HG03439 (cell line): ENCODE results near the gene MMP23B.
"Not testable (repeated sequence)": the region's sequence is repeated elsewhere in the genome, so short reads cannot be mapped to it uniquely, and the experiment has no call there.

ENCODE experiments used
- ATAC-seq: cut with Tn5 transposase; IDR thresholded peaks from one replicate; pipeline ENCODE4 v1.9.1; 2021; ENCODE audit warnings: mild to moderate bottlenecking, moderate library complexity; ENCODE audit not compliant: unreplicated experiment

Gene MMP23B

DNA sequence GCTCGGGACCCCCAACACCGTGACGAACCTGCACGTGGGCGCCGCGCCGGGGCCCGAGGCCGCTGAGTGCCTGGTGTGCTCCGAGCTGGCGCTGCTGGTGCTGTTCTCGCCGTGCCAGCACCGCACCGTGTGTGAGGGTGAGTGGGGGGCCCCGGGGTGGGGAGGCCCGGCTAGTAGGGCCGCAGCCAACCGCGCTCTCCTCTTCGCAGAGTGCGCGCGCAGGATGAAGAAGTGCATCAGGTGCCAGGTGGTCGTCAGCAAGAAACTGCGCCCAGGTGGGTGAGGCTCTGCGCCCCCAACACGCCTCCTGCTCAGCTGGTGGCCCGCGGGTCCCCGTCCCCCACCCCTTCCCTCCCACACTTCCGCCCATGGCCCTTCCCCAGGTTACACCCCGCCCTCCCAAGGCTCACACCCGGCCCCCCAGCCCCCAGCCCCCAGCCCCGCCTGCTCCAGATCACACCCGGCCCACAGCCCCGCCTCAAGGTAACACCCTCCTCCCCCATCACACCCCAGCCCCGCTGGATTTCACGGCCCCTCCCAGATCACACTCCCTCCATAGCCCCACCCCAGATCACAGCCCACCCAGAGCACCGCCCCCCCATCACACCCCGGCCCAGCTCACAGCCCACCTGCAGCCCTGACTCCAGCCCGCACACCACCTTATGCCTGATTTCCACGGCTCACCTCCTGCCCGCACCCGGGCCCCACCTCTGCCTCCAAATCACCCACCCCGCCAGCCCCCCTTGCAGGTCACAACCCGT lies 2.4 kb upstream of the MMP23B start:
- no peak for ATAC-seq

DNA sequence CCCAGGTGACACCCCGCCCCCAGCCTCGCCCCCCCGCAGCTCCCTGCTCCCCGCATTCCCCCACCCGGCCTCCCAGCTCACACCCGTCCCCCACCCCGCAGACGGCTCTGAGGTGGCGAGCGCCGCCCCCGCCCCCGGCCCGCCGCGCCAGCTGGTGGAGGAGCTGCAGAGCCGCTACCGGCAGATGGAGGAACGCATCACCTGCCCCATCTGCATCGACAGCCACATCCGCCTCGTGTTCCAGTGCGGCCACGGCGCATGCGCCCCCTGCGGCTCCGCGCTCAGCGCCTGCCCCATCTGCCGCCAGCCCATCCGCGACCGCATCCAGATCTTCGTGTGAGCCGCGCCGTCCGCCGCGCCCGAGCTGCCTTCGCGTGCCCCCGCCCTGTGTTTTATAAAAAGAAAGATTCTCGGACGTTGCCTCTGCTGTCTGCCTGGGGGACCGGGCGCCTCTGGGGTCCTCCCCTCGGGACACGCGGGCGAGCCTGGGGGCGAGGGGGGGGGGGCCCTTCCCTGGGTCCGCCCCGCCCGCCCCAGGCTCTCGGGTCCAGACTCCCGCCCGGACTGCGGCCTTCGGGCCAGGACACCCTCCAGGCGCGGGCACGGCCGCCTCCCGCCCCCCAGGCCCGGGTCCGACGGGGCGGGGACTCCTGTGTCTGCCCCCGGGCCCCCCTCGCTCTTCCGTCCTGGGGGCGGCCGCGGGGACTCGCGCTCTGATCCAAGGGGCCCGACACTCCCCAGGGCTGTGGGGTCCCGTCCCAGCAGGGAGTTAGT lies 1.6 kb upstream of the MMP23B start:
- ATAC-seq, result peak; percentile 59

DNA sequence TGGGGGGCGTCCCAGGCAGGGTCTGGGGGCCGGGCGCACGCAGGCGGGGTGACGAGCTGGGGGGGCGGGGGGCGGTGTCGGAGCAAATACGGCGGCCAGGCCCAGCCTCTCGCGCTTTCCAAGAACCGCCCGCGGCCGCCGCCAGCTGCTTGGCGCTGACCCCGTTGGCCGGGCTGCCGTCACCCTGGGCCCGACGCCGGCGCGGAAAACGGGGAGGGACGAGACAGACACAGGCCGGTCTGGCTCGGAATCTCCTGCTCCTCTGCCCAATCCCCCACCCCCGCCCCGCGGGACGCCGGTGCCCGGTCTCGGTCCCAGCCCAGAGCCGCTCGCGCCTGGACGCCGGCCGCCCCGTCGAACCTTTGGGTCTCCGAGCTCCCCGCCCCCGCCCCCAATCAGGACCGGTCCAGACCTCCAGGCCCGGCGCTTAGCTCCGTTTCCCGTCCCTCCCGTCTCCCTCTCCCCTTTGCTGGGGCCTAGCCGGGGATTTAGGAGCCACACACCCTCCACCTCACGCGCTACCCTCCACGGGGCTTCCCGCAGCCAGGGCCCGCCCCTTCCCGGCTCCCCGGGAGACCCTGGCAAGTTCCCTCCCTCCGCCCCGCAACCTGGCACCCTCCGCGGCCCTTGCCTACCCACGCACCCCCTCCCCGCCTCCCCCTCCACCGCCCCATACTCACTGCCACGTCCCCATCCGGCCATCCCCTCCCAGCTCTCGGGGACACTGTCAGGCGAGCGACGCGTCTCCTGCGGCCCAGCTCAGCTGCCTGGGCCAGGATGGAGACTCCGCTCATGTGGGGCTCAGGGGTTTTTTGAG lies 800 bp upstream of the MMP23B start:
- ATAC-seq, result no peak

DNA sequence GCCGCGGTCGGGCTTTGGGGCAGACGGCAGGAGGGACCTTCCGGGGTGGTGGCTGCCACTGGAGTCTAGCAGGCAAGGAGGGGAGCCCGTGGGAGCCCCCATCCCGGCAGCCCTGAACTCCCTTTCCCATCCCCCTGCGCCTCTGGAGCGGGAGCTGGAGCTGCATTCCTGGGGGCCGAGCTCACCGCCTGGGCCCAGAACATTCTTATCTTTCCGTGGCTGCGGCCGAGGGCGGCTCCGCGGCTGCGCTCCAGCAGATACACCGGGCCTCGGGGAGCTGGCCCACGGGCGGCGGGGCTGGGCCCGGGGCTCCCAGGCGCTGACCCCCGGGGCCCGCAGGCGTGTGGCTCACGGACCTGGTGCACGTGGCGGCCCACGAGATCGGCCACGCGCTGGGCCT lies 1.4 kb downstream of the MMP23B start:
- ATAC-seq, result not testable (repeated sequence)

DNA sequence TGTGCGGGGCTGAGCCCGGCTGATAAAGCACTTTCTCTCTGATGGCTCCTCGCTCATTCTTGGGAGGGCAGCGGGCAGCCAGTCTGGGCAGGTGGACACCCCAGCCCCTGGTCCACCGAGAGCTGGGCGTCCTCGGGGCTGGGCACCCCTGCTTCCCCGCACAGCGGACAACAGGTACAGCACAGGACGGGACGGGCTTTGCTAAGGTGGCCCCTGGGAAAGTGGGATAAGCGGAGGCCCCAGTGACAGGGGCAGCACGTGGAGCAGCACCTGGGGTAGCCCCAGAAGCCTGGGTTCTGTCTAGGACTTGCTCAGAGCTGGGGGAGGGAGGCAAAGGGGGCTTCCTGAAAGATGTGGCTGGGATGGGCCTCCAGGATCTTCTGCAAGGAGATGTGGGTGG lies 2.6 kb downstream of the MMP23B start:
- not testable (repeated sequence) for ATAC-seq

DNA sequence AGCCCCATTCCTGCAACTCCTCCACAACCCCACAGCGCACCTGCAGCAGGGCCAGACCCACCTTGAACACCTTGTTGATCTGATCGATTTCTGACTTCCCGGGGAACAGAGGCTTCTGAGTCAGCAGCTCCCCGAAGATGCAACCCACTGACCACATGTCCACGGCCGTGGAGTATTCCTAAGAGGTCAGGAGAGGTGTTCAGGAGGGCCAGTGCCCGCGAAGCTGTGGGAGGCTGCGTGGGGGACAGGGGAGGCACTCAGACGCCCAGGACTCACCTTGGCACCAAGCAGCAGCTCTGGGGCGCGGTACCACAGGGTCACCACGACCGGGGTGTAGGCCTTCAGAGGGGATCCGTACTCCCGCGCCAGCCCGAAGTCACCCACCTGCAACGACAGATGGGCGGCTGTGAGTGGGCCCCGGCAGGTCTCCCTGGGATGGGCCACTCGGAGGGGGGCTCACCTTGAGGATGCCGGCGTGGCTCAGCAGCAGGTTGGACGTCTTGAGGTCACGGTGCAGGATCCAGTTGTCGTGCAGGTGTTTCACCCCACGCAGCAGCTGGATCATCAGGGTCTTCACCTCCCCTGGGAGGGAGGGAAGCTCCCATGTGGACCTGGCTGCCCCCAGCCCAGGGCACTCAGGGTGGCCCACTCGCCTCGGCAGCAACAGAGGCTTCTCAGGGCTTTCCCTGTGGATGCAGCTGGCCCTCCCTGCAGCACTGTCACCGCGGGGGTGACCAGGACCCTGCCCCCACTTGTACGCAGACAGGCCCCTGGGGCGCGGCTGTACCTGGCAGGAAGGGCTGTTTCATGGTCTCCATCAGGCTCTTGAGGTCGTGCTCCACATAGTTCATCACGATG lies 4.9 kb downstream of the MMP23B start:
- not testable (repeated sequence) for ATAC-seq

DNA sequence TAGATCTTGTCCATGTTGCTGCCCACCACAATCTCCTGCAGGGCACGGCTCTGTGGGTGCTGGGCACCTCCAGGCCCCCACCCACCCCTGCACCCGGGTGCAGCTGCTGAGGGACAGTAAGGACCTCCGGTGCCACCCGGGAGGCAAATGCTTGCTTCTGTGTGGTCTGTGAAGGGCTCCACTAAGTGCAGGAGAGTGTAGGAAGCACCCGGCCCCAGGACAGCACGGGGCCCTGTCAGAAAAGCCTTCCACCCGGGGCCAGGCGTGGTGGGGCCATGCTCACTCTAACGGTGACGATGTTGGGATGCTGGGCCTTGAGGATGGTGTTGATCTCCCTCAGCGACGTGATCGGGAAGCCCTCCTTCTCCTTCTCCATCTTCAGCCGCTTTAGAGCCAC lies 5.5 kb downstream of the MMP23B start:
- not testable (repeated sequence) for ATAC-seq

DNA sequence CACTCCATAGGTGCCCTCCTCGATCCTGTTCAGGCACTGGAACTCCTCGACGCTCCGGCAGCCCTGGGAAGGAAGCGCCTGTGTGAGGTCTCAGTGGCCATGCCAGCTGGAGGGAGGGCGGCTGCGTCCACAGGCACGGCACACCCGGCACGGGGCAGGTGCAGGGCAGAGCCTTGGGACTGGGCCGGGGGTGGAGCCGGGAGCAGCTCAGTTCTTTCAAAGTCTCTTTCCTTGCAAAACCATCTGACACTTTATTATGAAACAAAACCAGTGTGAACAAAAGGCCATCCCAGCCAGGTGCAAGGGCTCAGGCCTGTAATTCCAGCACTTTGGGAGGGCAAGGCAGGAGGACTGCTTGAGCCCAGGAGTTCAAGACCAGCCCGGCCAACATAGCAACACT lies 6.6 kb downstream of the MMP23B start:
- not testable (repeated sequence) for ATAC-seq

DNA sequence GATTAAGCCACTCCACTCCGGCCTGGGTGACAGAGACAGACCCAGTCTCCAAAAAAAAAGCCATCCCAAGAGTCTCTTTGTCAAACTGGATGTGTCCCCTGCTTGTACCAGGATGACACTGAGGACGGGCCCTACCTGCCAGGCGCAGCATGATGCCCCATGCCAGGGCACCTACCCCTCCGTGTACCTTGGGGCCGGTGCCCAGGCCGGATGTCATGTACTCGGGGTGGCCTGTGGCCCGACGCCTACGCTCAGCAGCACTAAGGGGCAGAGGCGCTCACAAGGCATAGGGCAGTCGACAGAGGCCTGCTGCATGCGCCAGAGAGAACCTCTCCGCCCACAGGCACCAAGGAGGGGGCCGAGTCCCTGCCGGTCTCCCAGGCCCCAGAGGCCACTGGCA lies 7.4 kb downstream of the MMP23B start:
- not testable (repeated sequence) for ATAC-seq

DNA sequence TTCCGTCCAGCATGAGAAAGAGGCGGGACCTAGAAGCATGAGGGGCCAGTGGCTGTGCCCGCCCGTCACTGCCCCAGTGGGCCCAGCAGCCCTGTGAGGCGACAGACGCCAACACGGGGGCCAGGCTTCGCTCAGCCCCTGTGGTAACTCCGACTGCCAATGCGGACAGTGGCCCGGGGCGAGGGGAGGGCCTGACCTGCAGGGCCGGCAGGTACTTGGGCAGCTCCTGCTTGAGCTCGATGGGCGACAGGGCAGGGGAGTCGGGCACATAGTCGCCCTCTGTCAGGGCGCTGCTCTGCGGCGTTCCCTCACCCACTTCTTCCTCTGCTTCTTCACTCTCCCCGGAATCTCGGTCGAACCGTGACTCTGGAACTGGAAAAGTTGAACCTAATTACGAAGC lies 8.1 kb downstream of the MMP23B start:
- not testable (repeated sequence) for ATAC-seq

DNA sequence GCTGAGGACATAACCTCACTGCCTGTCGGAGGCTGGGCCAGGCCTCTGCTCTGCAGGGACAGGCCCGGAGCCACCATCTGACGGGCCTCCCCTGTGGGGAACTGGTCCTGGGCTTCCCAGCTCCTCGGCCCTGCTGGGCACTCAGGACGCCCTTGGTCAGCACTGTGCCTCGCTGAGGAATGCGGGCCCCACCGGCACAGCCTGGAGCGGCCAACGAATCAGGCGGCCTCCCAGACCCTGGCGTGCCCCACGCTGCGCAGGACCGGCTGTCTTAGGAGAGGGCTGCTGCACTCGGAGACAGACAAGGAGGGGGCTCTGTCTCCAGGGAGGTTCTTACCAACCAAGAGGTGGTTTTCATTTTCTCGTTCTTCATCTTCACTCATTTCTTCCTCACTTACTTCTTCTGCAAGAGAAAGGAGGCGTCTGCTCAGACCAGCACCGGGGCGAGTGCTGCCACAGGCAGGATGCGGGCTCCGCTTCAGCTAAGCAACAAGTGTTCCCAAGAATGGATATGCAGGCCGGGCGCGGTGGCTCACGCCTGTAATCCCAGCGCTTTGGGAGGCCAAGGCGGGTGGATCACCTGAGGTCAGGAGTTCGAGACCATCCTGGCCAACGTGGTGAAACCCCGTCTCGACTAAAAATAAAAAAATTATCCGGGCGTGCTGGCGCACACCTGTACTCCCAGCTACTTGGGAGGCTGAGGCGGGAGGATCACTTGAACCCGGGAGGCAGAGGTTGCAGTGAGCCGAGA lies 8.9 kb downstream of the MMP23B start:
- not testable (repeated sequence) for ATAC-seq

DNA sequence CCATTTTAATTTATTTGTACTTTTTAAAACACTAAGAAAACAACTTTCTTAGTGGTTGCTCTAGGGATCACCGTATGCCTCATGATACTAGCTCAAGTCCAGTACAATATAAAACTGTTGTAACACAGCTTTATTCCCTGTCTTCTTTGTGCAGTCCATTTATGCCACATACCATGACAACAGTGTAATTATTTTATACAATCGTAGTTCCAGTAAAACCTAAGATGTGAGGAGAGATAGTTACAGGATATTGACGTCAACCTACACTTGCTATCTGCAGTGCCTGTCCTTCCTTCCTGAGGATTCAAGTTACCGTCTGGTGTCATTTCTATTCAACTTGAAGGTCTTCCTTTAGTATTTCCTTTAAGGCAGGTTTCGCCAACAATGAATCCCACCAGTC lies 14.4 kb downstream of the MMP23B start:
- ATAC-seq, result not testable (repeated sequence)

DNA sequence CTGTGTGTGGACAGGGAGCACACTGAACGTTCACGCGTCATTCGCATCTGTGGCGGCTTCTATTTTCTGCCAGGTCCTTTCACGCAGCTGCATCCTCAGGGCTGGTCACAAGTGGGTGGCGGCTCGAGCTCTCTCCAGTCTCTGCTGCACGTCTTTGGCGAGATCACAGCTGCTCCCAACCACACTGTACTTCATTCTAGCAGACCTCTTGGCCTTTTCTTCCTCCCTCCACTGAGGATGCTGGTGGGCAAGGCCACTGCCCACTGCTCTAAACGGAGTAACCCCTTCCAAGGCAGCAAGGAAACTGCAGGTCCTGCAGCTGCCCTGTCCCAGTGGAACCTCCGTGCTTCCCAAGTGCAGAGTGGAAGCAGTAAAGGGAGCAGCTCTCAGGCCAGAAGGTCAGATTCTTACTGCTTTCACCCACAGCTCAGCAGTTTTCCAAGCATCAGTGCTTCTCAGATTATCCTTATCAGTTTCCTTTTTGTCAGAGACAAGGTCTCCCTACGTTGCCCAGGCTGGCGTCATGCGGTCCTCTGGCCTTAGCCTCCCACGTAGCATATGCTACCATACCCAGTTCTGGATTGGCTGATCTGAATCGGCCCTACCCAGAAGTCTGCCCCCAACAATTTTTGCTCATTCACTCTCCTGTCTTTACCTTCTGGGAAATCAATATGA lies 15.7 kb downstream of the MMP23B start:
- ATAC-seq, result not testable (repeated sequence)

DNA sequence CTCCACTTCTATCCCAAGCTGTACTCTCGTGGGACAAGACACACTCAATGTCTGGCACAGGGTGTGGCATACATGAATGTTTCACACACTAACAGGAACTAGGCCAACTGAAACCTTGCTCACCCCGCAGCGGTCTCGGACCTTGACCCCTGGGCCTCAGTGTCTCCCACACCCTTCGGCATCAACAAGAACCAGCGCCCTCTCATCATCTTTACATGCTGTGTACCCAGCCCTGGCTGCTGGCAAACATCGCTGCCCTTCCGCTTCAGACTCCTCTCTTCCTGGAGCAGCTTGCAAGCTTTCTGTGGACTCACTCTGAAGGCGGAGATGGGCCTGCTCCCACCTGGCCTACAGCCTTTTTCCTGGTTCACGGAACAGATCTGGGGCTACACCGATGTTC lies 16.3 kb downstream of the MMP23B start:
- ATAC-seq, result not testable (repeated sequence)

DNA sequence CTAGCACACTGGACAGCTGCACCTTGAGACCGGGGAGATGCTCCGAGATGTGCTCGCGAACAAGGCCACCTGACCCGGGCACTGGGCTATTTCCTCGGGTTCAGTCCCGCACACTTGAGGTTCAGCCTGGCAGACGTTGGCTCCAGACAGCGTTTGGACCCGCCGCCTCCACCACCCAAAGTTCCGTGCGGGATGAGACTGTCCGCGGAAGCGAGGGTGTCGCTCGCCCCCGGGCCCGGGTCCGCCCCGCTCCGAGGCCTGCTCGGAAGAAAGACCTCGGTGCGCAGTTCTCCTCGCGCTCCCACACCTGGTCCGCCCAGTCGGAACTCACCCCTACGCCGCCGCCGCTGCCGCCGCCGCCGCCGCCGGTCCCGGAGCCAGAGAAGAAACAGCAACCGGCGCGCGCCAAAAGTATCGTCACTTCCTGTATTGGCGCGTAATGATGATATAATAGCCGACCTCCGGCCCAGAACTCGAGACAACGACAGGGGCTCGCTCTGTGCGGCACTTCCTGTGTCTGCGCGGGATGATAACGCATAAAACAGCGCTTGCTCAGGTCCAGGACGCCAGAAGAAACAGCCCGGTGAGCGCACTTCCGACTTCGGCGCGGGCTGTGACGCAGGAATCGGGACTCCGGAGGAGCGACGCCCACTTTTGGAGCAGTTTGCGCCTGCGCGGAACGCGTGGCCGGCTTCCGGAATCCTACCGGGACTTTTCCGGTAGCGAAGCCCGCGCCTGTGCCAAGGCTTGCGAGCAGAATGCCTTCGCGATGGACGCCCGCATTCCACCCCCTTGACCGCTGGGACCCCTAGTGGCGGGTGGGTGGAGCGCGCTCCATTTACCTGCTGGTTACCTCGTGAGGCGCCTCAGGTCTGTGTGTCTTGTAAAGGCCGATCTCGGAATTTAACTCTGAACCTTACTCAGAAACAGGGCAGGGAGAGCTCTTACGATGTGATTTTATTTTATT lies 26.9 kb downstream of the MMP23B start, which contains the start of gene CDK11B:
Gene CDK11B (minus strand): TSS at position 422 of the 967 bp plus-strand sequence. CDS start 1,519 bp downstream, outside the sequence.
- ATAC-seq, result peak; percentile 73

DNA sequence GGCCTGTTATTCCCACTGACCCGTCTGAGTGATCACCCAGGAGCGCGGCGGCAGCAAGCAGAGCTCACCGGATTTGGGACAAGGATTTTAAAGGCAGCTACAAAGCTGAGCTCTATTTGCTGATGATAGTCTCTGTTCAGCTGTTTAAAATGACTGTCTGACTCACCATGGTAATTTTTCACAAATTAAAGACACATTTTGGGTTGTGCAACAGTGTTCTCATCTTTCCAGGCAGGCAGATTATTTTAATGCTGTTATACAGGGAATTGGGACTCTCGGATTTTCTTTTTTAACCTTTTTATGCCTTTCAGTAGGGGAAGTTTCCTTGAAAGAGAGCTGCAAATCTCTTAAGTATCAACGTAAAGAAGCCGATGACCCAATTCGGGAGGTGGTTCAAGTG lies 30.4 kb downstream of the MMP23B start:
- not testable (repeated sequence) for ATAC-seq

DNA sequence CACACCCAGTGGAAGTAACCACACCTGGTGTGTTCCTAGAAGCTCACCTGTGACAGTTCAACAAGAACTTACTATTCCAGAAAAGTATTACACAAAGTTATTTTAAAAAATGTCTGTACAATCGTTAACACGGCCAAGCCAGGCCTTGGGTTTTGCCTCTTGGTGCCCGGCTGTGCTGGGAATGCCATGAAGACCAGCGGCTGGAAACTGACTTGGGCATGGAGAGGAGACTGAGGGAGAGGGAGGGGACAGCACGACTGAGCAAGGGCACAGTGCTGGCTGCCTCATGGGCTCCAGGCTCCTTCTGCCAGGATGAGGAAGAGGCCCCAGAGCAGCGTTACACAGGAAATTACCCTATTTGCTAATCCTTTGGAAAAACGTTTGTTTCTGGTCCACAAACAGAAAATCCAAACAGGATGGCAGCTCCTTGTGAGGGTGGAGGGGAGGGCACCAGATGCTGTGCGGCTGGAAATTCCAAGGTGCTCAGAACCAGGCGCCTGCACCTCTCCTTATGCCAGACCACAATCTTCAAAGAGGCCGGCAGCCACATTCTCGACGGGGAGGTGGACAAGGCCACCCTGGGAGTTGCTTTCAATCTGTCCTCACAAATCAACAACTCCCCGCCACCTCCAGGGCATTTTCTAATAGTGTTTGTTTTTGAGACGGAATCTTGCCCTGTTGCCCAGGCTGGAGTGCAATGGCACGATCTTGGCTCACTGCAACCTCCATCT lies 31.0 kb downstream of the MMP23B start:
- ATAC-seq, result not testable (repeated sequence)
